Panc1 (cell line): ENCODE measurements around the gene MTR. TPM values are rescaled to one million over a fixed set of nuclear protein-coding genes. Genes with fewer than 3 reads are reported as not detected.

Experiments used
- ATAC-seq: fragments of 200-7000 bp; cut with Tn5 transposase; 2 replicates; pipeline ENCODE4 v1.9.1; 2020; ENCODE audit warnings: mild to moderate bottlenecking, moderate library complexity
- BruUV-seq: library from RNA; stranded (reverse); fragments of 400-500 nt; replicated peaks from 2 replicates; lab custom pipeline; 2021; lab: Mats Ljungman, UMichigan
- CTCF ChIA-PET: fragments of 300-600 bp; sonication (Branson Sonifier 250); formaldehyde crosslinking; loops from one replicate; lab custom pipeline; 2022; ENCODE audit warnings: antibody characterized with exemption; lab: Charles Lee
- POLR2A ChIA-PET: fragments of 300-600 bp; sonication (Branson Sonifier 250); formaldehyde crosslinking; loops from one replicate; lab custom pipeline; 2022; ENCODE audit warnings: antibody characterized with exemption; lab: Charles Lee
- DNase-seq: peaks from one replicate; pipeline ENCODE4 v3.0.0-alpha.2; 2010; ENCODE audit warnings: low read depth, low spot score
- H3K27ac ChIP-seq: 2 replicates; pipeline ENCODE4 v1.5.1; 2011; ENCODE audit warnings: mild to moderate bottlenecking, low read length, inconsistent platforms
- H3K27me3 ChIP-seq: fragments of 200-500 bp; sonication (Bioruptor generic); 2 replicates; pipeline ENCODE4 v1.6.0; 2014; ENCODE audit warnings: low read length, inconsistent platforms; ENCODE audit not compliant: control insufficient read depth, insufficient read depth
- H3K36me3 ChIP-seq: fragments of 200-500 bp; sonication (Bioruptor generic); 2 replicates; pipeline ENCODE4 v1.5.1; 2014; ENCODE audit warnings: inconsistent platforms, mild to moderate bottlenecking, low read length, moderate library complexity; ENCODE audit not compliant: control insufficient read depth, insufficient read depth
- H3K4me1 ChIP-seq: 2 replicates; pipeline ENCODE4 v1.5.1; 2011; ENCODE audit warnings: inconsistent platforms, mild to moderate bottlenecking, low read length, moderate library complexity; ENCODE audit not compliant: control insufficient read depth, insufficient read depth
- H3K4me3 ChIP-seq, 2 experiments: 2 replicates each; pipeline ENCODE4 v1.5.1; 2011 to 2012; ENCODE audit warnings: low read depth in 2 of 2, low read length in 2 of 2, mild to moderate bottlenecking in 2 of 2, inconsistent platforms in 1 of 2, moderate library complexity in 1 of 2
- H3K9me3 ChIP-seq: fragments of 200-500 bp; sonication (Bioruptor generic); 2 replicates; pipeline ENCODE4 v1.5.1; 2014; ENCODE audit warnings: low read depth, mild to moderate bottlenecking, inconsistent platforms, low read length, moderate library complexity; ENCODE audit not compliant: control insufficient read depth, insufficient read depth
- POLR2AphosphoS5 ChIP-seq: IDR thresholded peaks from 2 replicates; pipeline ENCODE4 v1.6.1; 2012; ENCODE audit warnings: mild to moderate bottlenecking, low read depth, low read length, moderate library complexity
- SIN3A ChIP-seq: IDR thresholded peaks from 2 replicates; pipeline ENCODE4 v1.6.1; 2012; ENCODE audit warnings: low read depth, mild to moderate bottlenecking, low read length, moderate library complexity, borderline replicate concordance; ENCODE audit not compliant: insufficient read depth
- TCF7L2 ChIP-seq: IDR thresholded peaks from 2 replicates; pipeline ENCODE4 v1.6.1; 2011; ENCODE audit warnings: mild to moderate bottlenecking, low read depth, low read length, inconsistent platforms
- in situ Hi-C: cut with HindIII; loops from 2 replicates; pipeline ENCODE4 v1.10.0; 2016; ENCODE audit warnings: low sequenced_read_pairs, low pct_unique_long_range_greater_than_20kb
- intact Hi-C: fragments of 100-400 bp; cut with micrococcal nuclease; formaldehyde crosslinking; loops from one replicate; pipeline ENCODE4 v1.10.0; 2022; ENCODE audit not compliant: unreplicated experiment
- total RNA-seq: library from RNA; stranded (reverse); gene quantifications from one replicate; pipeline ENCODE4 v1.2.1, GENCODE V29; 2021; ENCODE audit not compliant: unreplicated experiment
- TF ChIP-seq, protein P1 (sequence below): fragments of 450-650 bp; IDR thresholded peaks from 2 replicates; pipeline ENCODE4 v1.5.1; 2017; ENCODE audit warnings: mild to moderate bottlenecking
- TF ChIP-seq, protein P2 (sequence below), 2 experiments: IDR thresholded peaks; 2 replicates each; pipeline ENCODE4 v1.6.1; 2011 to 2012; ENCODE audit warnings: low read depth in 2 of 2, control low read depth in 1 of 2, low read length in 1 of 2, mild to moderate bottlenecking in 1 of 2, moderate library complexity in 1 of 2; ENCODE audit not compliant: insufficient read depth in 1 of 2

Gene MTR
- total RNA-seq, 1 experiment from 2014 or later: 33.7 TPM

DNA sequence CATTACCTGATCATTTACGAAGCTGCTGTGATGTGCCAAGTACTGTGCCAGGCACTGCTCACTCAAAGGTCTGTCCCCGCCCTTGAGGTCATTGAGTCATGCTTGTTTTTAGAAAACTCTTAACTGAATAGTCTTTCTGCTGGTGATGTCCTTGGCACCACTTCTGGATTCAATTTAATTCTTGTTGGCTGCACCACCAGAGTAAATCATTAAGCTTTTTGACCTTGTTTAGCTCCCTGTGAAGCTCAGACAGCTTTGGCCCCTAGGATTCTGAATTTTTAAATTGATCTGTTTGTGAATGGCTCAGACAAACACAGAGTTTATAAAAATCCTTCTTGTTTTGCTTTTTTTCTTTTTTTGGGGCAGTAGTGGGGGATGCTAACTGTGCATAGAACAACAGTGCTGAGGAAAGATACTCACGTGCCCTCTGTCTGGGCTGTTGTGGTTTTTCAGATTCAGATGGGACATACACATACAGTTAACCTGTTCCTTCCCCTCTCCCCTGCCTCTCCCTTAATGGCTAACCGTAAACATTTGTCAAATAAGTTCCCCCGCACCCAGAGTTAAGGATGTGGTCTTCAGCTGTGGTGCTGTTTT is 67.6 kb downstream of the MTR start:
- H3K9me3 ChIP-seq: no peaks in the 10 kb centered on the region
- peaks cover 5% of the 10 kb centered on the region for H3K36me3 ChIP-seq
- no peak for DNase-seq
- TF ChIP-seq, protein P1, sequence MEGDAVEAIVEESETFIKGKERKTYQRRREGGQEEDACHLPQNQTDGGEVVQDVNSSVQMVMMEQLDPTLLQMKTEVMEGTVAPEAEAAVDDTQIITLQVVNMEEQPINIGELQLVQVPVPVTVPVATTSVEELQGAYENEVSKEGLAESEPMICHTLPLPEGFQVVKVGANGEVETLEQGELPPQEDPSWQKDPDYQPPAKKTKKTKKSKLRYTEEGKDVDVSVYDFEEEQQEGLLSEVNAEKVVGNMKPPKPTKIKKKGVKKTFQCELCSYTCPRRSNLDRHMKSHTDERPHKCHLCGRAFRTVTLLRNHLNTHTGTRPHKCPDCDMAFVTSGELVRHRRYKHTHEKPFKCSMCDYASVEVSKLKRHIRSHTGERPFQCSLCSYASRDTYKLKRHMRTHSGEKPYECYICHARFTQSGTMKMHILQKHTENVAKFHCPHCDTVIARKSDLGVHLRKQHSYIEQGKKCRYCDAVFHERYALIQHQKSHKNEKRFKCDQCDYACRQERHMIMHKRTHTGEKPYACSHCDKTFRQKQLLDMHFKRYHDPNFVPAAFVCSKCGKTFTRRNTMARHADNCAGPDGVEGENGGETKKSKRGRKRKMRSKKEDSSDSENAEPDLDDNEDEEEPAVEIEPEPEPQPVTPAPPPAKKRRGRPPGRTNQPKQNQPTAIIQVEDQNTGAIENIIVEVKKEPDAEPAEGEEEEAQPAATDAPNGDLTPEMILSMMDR: no peak
- TF ChIP-seq TCF7L2 (no peak), SIN3A (no peak)
- TF ChIP-seq, protein P2, sequence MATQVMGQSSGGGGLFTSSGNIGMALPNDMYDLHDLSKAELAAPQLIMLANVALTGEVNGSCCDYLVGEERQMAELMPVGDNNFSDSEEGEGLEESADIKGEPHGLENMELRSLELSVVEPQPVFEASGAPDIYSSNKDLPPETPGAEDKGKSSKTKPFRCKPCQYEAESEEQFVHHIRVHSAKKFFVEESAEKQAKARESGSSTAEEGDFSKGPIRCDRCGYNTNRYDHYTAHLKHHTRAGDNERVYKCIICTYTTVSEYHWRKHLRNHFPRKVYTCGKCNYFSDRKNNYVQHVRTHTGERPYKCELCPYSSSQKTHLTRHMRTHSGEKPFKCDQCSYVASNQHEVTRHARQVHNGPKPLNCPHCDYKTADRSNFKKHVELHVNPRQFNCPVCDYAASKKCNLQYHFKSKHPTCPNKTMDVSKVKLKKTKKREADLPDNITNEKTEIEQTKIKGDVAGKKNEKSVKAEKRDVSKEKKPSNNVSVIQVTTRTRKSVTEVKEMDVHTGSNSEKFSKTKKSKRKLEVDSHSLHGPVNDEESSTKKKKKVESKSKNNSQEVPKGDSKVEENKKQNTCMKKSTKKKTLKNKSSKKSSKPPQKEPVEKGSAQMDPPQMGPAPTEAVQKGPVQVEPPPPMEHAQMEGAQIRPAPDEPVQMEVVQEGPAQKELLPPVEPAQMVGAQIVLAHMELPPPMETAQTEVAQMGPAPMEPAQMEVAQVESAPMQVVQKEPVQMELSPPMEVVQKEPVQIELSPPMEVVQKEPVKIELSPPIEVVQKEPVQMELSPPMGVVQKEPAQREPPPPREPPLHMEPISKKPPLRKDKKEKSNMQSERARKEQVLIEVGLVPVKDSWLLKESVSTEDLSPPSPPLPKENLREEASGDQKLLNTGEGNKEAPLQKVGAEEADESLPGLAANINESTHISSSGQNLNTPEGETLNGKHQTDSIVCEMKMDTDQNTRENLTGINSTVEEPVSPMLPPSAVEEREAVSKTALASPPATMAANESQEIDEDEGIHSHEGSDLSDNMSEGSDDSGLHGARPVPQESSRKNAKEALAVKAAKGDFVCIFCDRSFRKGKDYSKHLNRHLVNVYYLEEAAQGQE (IDR thresholded peaks at IDR 0.05; ENCODE audit: insufficient read depth in 1 of 2, low read depth in 2 of 2, low read length in 1 of 2): no peak
- in situ Hi-C loops: no loop called here
- BruUV-seq: no TSS peak
- H3K27me3 ChIP-seq: no peaks in the 10 kb centered on the region
- ATAC-seq: no peak
- no peaks in the 10 kb centered on the region for H3K4me1 ChIP-seq
- H3K4me3 ChIP-seq: no peak overlapping the region
- ChIA-PET CTCF (no interaction called here), POLR2A (no interaction called here)
- intact Hi-C loops: no loop called here
- H3K27ac ChIP-seq: no peak overlapping the region

DNA sequence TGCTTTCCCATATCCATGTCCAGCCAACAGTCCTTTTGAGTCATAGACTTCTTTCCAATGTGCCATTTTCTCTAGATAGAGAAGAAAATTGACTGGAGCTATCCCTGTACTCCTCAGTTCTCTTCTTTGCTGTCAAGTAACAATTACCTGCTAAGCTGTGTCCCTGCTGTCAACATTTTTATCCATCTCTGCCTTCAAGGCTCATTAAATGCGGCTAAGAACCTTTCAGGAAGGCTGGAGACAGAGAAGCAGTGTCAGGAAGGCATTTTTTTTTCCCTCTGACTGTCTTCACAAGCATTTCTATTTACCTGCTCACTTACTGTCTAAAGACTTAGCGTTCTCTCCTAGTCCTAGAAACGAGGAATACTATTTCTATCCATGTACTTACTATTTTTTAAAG is 69.1 kb downstream of the MTR start:
- in situ Hi-C loops: no loop called here
- no peak for TF ChIP-seq POLR2AphosphoS5
- TF ChIP-seq, protein P2 (IDR thresholded peaks at IDR 0.05; ENCODE audit: insufficient read depth in 1 of 2, low read depth in 2 of 2, low read length in 1 of 2): no peak
- TF ChIP-seq, protein P1: no peak
- TF ChIP-seq SIN3A: no peak
- no peak for TF ChIP-seq TCF7L2
- DNase-seq (no peak), ATAC-seq (no peak)
- CTCF ChIA-PET: no interaction called here
- POLR2A ChIA-PET: no interaction called here
- no peaks in the 10 kb centered on the region for H3K27me3 ChIP-seq
- BruUV-seq: no TSS peak
- H3K4me3 ChIP-seq: no peak overlapping the region
- intact Hi-C loops: no loop called here
- H3K27ac ChIP-seq: no peak overlapping the region
- peaks cover 7% of the 10 kb centered on the region for H3K36me3 ChIP-seq
- no peaks in the 10 kb centered on the region for H3K4me1 ChIP-seq
- no peaks in the 10 kb centered on the region for H3K9me3 ChIP-seq
